K562 (cell line): ENCODE measurements around the gene TENT4B. TPM values are rescaled to one million over a fixed set of nuclear protein-coding genes. Genes with fewer than 3 reads are reported as not detected.

Experiments
- ARID1B ChIP-seq: fragments of 450-650 bp; IDR thresholded peaks from 2 replicates; pipeline ENCODE4 v1.6.1; 2016; ENCODE audit warnings: antibody characterized with exemption, mild to moderate bottlenecking, inconsistent platforms
- ATF1 ChIP-seq, 2 experiments: fragments of 450-650 bp in 1 of 2; IDR thresholded peaks; 2 replicates each; pipeline ENCODE4 v1.6.1; 2016; ENCODE audit warnings: missing compliant biosample characterization in 1 of 2, missing genetic modification characterization in 1 of 2
- HCFC1 ChIP-seq: IDR thresholded peaks from 2 replicates; pipeline ENCODE4 v1.6.1; 2012; ENCODE audit warnings: low read depth, low read length, improper control_type of control experiment
- HMGXB4 ChIP-seq: sonication (generic); formaldehyde crosslinking; IDR thresholded peaks from 2 replicates; pipeline ENCODE4 v1.8.1; 2023; ENCODE audit warnings: mild to moderate bottlenecking, missing genetic modification reagents
- HNRNPK ChIP-seq: fragments of 200-400 bp; formaldehyde crosslinking; IDR thresholded peaks from one replicate; pipeline ENCODE4 v1.6.1; 2018; ENCODE audit warnings: mild to moderate bottlenecking, low read depth, low read length; ENCODE audit not compliant: poor library complexity, severe bottlenecking
- KLF1 ChIP-seq: fragments of 450-650 bp; IDR thresholded peaks from 2 replicates; pipeline ENCODE4 v1.6.1; 2016; ENCODE audit warnings: missing genetic modification characterization, missing compliant biosample characterization
- NFIC ChIP-seq: fragments of 450-650 bp; IDR thresholded peaks from 2 replicates; pipeline ENCODE4 v1.6.1; 2017; ENCODE audit warnings: mild to moderate bottlenecking, inconsistent platforms
- RUNX1 ChIP-seq: sonication (generic); IDR thresholded peaks from 2 replicates; pipeline ENCODE4 v1.6.1; 2016; ENCODE audit warnings: antibody characterized with exemption, low read depth
- SIN3A ChIP-seq, 2 experiments: fragments of 150-350 bp in 1 of 2; IDR thresholded peaks; 2 replicates each; pipeline ENCODE4 v1.6.1; 2011 to 2016; ENCODE audit warnings: borderline replicate concordance in 2 of 2, low read depth in 2 of 2, low read length in 2 of 2, mild to moderate bottlenecking in 2 of 2, moderate library complexity in 2 of 2; ENCODE audit not compliant: control insufficient read depth in 1 of 2
- XRCC4 ChIP-seq: IDR thresholded peaks from one replicate; pipeline ENCODE4 v1.6.1; 2011; ENCODE audit not compliant: insufficient read depth, insufficient read length; ENCODE audit errors: extremely low read depth
- ZNF384 ChIP-seq: IDR thresholded peaks from 2 replicates; pipeline ENCODE4 v1.6.1; 2012; ENCODE audit warnings: low read depth, low read length, improper control_type of control experiment
- polyA plus RNA-seq, 8 experiments: library from polyadenylated mRNA; depleted of rRNA in 4 of 8; stranded (reverse) in 5 of 8; unstranded in 3 of 8; fragments of >200 nt; fragmentation: Nextera tagmentation in 2 of 8; fragmentation: Illumina TruSeq in 1 of 8; extraction: Ambion mirVana in 2 of 8; extraction: Trizol in 1 of 8; gene quantifications; 2 replicates each; pipeline versions ENCODE4 v1.2.1 to v1.2.3, GENCODE V29; 2011 to 2014; ENCODE audit warnings: inconsistent platforms in 1 of 8, missing spikeins in 1 of 8
- total RNA-seq, 7 experiments: library from RNA; depleted of rRNA in 6 of 7; stranded (reverse); fragments of >200 nt in 6 of 7; fragmentation: Illumina TruSeq in 2 of 7; extraction: Trizol in 2 of 7; gene quantifications; 2 replicates each; pipeline versions ENCODE4 v1.2.1 to v1.2.3, GENCODE V29; 2011 to 2021; ENCODE audit warnings: low replicate concordance in 1 of 7
- TF ChIP-seq, protein P1 (sequence below): fragments of 450-650 bp; IDR thresholded peaks from 2 replicates; pipeline ENCODE4 v1.6.1; 2016; ENCODE audit warnings: low read depth
- TF ChIP-seq, protein P2 (sequence below): sonication (generic); formaldehyde crosslinking; IDR thresholded peaks from 2 replicates; pipeline ENCODE4 v1.9.0; 2022; ENCODE audit warnings: mild to moderate bottlenecking, missing genetic modification reagents

TENT4B gene
- total and polyA plus RNA-seq, 9 of the 15 experiments (the other 6 are each of a cell fraction or from before 2014, with no cell fraction given), result 5.2 to 8.4 (median 7.0) TPM

DNA sequence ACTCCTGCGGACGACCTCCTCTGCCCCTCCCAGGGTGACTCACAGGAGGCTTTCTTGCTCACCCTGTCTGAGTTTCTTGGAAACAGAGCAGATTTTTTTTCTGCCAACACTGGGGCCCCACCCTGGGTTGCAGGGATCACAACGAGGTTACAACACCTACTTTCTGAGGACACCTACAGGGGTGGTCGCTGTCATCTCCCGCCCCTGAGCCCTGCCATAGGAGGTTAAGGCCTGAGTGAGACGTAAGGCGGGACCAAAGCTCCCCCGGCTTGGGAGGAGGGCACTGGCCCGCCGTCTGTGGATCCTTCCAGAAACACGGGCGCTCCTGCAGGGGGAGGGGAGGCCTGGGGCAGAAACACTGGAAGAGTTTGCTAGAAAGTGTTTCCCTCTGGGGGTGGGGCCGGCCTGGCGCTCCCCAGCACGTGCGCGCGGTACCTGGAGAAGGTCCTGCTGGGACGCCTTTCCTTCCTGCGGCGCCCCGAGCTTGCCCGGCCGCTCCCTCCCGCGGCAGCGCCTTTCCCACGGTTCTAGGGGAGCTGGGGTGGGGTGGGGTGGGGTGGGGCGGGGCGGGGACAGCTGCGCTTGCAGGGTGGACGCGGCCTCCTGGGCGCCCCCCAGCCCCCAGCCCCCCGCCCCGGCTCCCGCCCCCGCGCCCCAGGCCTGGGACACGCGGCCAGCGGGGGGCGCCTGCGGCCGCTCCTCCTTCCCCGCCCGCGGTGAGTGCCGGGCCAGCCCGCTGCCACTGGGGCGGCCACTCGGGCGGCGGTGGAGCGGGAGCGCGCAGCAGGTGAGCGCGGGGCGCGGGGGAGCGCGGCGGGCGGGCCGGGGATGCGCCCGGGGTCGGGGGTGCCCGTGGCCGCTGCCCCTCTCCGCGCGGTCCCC, 92.6 kb downstream of the TENT4B start (continued):
- TF ChIP-seq HMGXB4, result 0 out of 2 replicates have a peak, but pooled peaks have one; percentile 53
- TF ChIP-seq ARID1B, result peak; percentile 83
- peak in 1 of 2 experiments; percentile 52; a peak in 1 of 4 replicates for TF ChIP-seq SIN3A (IDR thresholded peaks at IDR 0.05; ENCODE audit: borderline replicate concordance in 2 of 2, control insufficient read depth in 1 of 2, low read depth in 2 of 2, low read length in 2 of 2)
- TF ChIP-seq HCFC1, result no peak
- TF ChIP-seq HNRNPK, result no peak
- TF ChIP-seq, protein P1, sequence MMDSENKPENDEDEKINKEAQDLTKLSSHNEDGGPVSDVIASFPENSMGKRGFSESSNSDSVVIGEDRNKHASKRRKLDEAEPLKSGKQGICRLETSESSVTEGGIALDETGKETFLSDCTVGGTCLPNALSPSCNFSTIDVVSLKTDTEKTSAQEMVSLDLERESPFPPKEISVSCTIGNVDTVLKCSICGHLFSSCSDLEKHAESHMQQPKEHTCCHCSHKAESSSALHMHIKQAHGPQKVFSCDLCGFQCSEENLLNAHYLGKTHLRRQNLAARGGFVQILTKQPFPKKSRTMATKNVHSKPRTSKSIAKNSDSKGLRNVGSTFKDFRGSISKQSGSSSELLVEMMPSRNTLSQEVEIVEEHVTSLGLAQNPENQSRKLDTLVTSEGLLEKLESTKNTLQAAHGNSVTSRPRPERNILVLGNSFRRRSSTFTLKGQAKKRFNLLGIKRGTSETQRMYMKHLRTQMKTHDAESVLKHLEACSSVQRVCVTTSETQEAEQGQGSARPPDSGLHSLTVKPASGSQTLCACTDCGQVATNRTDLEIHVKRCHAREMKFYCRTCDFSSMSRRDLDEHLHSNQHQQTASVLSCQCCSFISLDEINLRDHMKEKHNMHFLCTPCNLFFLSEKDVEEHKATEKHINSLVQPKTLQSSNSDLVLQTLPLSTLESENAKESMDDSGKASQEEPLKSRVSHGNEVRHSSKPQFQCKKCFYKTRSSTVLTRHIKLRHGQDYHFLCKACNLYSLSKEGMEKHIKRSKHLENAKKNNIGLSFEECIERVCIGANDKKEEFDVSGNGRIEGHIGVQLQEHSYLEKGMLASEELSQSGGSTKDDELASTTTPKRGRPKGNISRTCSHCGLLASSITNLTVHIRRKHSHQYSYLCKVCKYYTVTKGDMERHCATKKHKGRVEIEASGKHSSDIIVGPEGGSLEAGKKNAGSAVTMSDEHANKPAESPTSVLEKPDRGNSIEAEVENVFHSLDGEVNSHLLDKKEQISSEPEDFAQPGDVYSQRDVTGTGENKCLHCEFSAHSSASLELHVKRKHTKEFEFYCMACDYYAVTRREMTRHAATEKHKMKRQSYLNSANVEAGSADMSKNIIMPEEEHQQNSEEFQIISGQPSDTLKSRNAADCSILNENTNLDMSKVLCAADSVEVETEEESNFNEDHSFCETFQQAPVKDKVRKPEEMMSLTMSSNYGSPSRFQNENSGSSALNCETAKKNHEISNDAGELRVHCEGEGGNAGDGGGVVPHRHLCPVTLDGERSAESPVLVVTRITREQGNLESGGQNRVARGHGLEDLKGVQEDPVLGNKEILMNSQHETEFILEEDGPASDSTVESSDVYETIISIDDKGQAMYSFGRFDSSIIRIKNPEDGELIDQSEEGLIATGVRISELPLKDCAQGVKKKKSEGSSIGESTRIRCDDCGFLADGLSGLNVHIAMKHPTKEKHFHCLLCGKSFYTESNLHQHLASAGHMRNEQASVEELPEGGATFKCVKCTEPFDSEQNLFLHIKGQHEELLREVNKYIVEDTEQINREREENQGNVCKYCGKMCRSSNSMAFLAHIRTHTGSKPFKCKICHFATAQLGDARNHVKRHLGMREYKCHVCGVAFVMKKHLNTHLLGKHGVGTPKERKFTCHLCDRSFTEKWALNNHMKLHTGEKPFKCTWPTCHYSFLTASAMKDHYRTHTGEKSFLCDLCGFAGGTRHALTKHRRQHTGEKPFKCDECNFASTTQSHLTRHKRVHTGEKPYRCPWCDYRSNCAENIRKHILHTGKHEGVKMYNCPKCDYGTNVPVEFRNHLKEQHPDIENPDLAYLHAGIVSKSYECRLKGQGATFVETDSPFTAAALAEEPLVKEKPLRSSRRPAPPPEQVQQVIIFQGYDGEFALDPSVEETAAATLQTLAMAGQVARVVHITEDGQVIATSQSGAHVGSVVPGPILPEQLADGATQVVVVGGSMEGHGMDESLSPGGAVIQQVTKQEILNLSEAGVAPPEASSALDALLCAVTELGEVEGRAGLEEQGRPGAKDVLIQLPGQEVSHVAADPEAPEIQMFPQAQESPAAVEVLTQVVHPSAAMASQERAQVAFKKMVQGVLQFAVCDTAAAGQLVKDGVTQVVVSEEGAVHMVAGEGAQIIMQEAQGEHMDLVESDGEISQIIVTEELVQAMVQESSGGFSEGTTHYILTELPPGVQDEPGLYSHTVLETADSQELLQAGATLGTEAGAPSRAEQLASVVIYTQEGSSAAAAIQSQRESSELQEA, result no peak
- no peak for TF ChIP-seq ATF1 (CRISPR knock-in tag; IDR thresholded peaks at IDR 0.05)
- peak; percentile 61 for TF ChIP-seq ATF1 (tag; IDR thresholded peaks at IDR 0.05)
- peak; percentile 48; the same call in 1 of the 2 replicates for TF ChIP-seq KLF1
- TF ChIP-seq NFIC, result peak; percentile 18; the same call in 1 of the 2 replicates
- no peak for TF ChIP-seq XRCC4
- no peak for TF ChIP-seq RUNX1
- TF ChIP-seq ZNF384, result peak; percentile 87
- TF ChIP-seq, protein P2, sequence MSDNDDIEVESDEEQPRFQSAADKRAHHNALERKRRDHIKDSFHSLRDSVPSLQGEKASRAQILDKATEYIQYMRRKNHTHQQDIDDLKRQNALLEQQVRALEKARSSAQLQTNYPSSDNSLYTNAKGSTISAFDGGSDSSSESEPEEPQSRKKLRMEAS (CRISPR knock-in tag), result peak; percentile 80; the same call in 1 of the 2 replicates
